Subcutaneous adipose tissue (tissue), 4 donors: Measurements from ENCODE around the gene MELTF. TPM values are rescaled to one million over a fixed set of nuclear protein-coding genes. Genes with fewer than 3 reads are reported as not detected.

Experiments
- total RNA-seq, 4 donors: library from RNA; depleted of rRNA; stranded (reverse); fragments of >200 nt; gene quantifications; one replicate each; pipeline ENCODE4 v1.1.0, GENCODE V29; 2016
- TF ChIP-seq, protein P1 (sequence below): fragments of 450-650 bp; IDR thresholded peaks from one replicate; pipeline ENCODE4 v1.5.1; 2016; ENCODE audit warnings: low read depth, mild to moderate bottlenecking, control low read depth, antibody characterized with exemption, moderate library complexity

Gene MELTF
- total RNA-seq, 4 donors from 2014 or later: 3.8 to 10.7 (median 8.5) TPM

DNA sequence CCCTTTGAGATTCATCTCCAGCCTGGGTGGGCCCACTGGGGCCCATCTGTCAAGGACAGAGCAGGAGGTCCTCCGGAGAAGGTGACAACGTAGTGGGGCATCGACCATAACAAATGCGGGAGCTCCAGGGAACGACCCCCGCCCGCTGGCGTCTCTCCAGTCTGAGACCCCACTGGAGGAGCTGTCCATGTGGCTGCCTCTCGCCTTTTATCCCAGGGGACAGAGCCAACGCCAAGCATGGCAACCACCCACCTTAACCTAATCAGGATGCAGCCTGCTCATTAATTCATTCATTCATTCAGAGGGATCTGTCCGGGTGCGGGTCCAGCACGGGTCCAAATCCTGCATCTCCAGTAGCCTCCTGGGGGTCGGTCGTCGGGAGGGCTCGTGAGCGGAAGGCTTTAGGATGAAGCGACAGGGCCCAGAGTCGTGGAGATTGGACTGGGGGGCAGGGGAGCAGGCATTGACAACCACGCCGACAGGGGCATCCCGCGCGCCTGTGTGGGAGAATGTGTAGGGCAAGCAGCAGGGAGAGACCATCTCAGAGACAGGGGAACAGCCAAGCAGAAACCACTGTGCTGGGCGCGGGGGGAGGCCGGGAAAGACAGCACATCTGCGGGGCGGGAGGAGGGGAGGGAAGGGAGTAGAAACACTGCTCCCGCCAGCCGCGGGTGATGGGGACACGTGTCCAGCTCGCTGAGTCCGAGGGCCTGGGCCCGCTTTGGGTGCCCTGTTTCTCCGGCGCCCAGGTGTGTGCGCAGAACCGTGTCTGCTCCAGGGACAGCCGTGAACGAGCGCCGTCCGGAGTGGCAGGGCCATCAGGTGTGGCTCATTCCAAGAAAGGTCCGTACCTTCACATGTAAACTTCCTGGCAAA, 62.9 kb downstream of the MELTF start:
- TF ChIP-seq, protein P1, sequence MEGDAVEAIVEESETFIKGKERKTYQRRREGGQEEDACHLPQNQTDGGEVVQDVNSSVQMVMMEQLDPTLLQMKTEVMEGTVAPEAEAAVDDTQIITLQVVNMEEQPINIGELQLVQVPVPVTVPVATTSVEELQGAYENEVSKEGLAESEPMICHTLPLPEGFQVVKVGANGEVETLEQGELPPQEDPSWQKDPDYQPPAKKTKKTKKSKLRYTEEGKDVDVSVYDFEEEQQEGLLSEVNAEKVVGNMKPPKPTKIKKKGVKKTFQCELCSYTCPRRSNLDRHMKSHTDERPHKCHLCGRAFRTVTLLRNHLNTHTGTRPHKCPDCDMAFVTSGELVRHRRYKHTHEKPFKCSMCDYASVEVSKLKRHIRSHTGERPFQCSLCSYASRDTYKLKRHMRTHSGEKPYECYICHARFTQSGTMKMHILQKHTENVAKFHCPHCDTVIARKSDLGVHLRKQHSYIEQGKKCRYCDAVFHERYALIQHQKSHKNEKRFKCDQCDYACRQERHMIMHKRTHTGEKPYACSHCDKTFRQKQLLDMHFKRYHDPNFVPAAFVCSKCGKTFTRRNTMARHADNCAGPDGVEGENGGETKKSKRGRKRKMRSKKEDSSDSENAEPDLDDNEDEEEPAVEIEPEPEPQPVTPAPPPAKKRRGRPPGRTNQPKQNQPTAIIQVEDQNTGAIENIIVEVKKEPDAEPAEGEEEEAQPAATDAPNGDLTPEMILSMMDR: no peak

DNA sequence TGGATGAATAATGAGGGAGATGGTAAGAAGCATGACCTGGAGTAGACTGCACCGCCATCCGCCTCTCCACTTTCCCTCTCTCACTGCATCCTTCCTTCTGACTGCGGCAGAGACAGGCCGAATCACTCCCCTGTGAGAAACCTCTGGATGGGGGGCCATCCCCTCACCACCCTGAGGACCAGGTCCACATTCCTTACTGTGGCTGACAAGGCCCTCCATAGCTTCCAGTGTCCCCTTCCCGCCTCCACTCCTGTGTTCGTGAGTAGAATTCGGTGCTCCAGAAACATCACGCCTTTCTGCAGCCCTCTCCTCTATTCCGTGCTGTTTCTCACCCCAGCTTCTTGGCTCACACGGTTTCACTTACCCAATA, 63.8 kb downstream of the MELTF start:
- TF ChIP-seq, protein P1: no peak

DNA sequence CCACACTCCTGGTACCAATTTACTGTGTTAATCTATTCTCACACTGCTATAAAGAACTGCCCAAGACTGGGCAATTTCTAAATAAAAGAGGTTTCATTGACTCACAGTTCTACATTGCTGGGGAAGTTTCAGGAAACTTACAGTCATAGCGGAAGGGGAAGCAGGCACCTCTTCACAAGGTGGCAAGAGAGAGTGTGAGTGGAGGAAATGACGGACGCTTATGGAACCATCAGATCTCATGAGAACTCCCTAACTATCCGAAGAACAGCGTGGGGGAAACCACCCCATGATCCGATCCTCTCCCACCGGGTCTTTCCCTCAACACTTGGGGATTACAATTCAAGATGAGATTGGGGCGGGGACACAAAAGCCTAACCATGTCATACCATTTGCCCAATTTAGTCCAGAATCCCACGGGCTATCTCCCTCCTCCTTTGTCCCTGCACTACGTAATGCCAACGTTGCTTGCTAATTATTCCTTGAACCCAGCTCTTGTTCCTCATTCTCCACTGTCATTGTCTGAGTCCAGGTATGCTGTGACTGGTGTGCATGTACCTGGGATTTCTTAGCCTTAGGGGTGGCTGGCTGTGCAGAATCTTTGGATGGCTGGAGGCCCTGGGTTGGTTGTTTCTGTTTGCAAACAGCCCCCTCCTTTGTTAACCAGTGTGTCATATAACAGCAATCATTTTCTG, 64.4 kb downstream of the MELTF start:
- TF ChIP-seq, protein P1: no peak

DNA sequence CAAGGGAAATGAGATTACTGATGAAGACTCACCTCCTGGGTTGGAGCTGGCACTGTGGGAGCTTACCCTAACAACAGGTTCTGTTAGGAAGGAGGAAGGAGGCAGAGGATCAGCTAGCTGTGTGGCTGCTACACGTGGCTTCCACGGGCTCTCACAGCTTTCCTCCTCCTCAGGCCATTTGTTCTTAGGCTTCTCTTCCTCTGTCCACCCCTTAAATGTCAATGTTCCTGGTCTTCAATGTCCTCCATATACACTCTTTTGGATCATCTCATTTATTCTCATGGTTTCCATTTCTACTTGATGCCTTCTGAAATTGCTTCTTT, 66.0 kb downstream of the MELTF start:
- TF ChIP-seq, protein P1: no peak

DNA sequence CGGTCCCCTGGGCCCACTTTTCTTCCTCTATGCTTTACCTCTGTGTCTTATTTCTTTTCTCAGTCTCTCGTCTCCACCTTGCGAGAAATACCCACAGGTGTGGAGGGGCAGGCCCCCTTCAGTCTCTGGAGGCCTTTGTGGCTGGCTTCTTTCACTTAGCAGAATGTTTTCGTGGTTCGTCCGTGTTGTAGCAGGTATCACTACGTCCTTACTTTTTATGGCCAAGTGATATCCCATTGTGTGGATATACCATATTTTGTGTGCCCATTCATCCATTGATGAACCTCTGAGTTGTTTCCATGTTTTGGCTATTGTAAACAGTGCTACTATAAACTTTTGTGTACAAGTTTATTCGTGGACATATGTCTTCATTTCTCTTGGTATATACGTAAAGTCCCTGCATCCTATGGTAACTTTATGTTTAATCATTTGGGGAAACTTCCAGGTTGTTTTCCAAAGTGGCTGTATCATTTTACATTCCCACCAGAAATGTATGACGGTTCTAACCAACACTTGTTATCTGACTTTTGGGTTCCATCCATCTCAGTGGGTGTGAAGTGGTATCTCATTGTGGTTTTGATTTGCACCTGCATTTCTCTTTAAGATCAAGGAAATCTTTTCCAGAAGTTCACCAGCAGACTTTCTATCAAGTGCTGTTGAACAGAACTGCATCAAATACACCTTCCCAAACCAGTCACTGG, 66.5 kb downstream of the MELTF start:
- TF ChIP-seq, protein P1: no peak

DNA sequence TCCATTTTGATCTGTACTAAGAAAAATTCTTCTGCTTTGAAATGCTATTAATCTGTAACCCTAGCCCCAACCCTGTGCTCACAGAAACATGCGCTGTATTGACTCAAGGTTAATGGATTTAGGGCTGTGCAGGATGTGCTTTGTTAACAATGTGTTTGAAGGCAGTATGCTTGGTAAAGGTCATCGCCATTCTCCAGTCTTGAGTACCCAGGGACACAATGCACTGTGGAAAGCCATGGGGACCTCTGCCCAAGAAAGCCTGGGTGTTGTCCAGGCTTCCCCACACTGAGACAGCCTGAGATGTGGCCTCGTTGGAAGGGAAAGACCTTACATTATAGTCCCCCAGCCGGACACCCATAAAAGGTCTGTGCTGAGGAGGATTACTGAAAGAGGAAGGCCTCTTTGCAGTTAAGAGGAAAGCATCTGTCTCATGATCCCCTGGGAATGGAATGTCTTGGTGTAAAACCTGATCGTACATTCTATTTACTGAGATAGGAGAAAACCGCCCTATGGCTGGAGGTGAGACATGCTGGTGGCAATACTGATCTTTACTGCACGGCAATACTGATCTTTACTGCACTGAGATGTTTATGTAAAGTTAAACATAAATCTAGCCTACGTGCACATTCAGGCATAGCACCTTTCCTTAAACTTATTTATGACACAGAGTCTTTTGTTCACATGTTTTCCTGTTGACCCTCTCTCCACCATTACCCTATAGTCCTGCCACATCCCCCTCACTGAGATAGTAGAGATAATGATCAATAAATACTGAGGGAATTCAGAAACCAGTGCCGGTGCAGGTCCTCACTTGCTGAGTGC, 67.3 kb downstream of the MELTF start:
- TF ChIP-seq, protein P1: no peak
